MM.1S (cell line): ENCODE results near the gene TM2D1.

Experiments used
- DNase-seq: peaks from one replicate; pipeline ENCODE4 v3.0.0-alpha.2; 2015
- H2AFZ ChIP-seq: fragments of 300-600 bp; sonication (generic); 2 replicates; pipeline ENCODE4 v1.6.0; 2016; ENCODE audit warnings: antibody characterized with exemption, low read length
- H3F3A ChIP-seq: fragments of 300-600 bp; sonication (generic); 2 replicates; pipeline ENCODE4 v1.6.1; 2016; ENCODE audit warnings: mild to moderate bottlenecking, antibody characterized with exemption, low read length, moderate library complexity, mixed read lengths; ENCODE audit not compliant: insufficient read depth
- H3K27ac ChIP-seq: fragments of 300-600 bp; sonication (generic); 2 replicates; pipeline ENCODE4 v1.5.1; 2016; ENCODE audit warnings: mild to moderate bottlenecking, low read length
- H3K27me3 ChIP-seq: fragments of 300-600 bp; sonication (generic); replicated peaks from 2 replicates; pipeline ENCODE4 v1.6.0; 2016; ENCODE audit warnings: low read length; ENCODE audit not compliant: insufficient read depth
- H3K36me3 ChIP-seq: fragments of 300-600 bp; sonication (generic); replicated peaks from 2 replicates; pipeline ENCODE4 v1.6.1; 2016; ENCODE audit warnings: mild to moderate bottlenecking, low read length, mixed read lengths; ENCODE audit not compliant: insufficient read depth
- H3K4me1 ChIP-seq: fragments of 300-600 bp; sonication (generic); 2 replicates; pipeline ENCODE4 v1.6.1; 2016; ENCODE audit warnings: low read length, mixed read lengths
- H3K4me2 ChIP-seq: fragments of 300-600 bp; sonication (generic); 2 replicates; pipeline ENCODE4 v1.6.0; 2016; ENCODE audit warnings: low read depth, low read length
- H3K4me3 ChIP-seq: fragments of 300-600 bp; sonication (generic); 2 replicates; pipeline ENCODE4 v1.5.1; 2016; ENCODE audit warnings: low read length, mixed read lengths
- H3K79me2 ChIP-seq: fragments of 300-600 bp; sonication (generic); 2 replicates; pipeline ENCODE4 v1.6.1; 2016; ENCODE audit warnings: mixed run types, low read length, mixed read lengths
- H3K9ac ChIP-seq: fragments of 300-600 bp; sonication (generic); 2 replicates; pipeline ENCODE4 v1.6.1; 2016; ENCODE audit warnings: low read length, mixed read lengths
- H3K9me2 ChIP-seq: fragments of 300-600 bp; sonication (generic); replicated peaks from 2 replicates; pipeline ENCODE4 v1.6.1; 2016; ENCODE audit warnings: mild to moderate bottlenecking, low read length, mixed read lengths; ENCODE audit not compliant: insufficient read depth
- H3K9me3 ChIP-seq: fragments of 300-600 bp; sonication (generic); replicated peaks from 2 replicates; pipeline ENCODE4 v1.6.1; 2016; ENCODE audit warnings: mild to moderate bottlenecking, low read length, mixed read lengths; ENCODE audit not compliant: insufficient read depth
- H4K20me1 ChIP-seq: fragments of 300-600 bp; sonication (generic); 2 replicates; pipeline ENCODE4 v1.6.1; 2016; ENCODE audit warnings: mild to moderate bottlenecking, low read length, moderate library complexity, mixed read lengths; ENCODE audit not compliant: insufficient read depth
- CTCF ChIP-seq: fragments of 300-600 bp; sonication (generic); IDR thresholded peaks from 2 replicates; pipeline ENCODE4 v1.5.1; 2016; ENCODE audit warnings: antibody characterized with exemption, low read length, mixed read lengths
- EZH2 ChIP-seq: fragments of 300-600 bp; sonication (generic); optimal IDR thresholded peaks from 2 replicates; pipeline ENCODE3; 2017; ENCODE audit warnings: low read depth, mild to moderate bottlenecking, antibody characterized with exemption, low read length, mixed read lengths
- EZH2phosphoT487 ChIP-seq: fragments of 300-600 bp; sonication (generic); IDR thresholded peaks from 2 replicates; pipeline ENCODE4 v1.6.1; 2018; ENCODE audit warnings: antibody characterized with exemption, low read length

The TM2D1 gene

DNA sequence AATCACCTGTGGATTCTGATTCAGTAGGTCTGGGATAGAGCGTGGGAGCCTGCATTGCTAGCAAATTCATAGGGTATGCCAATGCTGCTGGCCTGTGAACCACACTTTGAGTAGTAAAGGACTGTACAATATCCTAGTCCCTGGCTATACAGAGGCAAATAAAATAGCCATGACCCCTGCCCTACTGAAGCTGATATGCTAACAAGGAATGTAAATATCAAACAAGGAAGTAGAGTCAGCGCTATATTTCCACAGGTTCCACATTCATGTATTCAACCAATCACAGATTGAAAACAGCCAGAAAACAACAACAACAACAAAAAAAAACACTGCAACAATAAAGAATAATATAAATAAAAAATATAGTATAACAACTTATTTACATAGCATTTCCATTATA, 77.8 kb downstream of the TM2D1 start:
- no peak for DNase-seq
- Histone ChIP-seq H3K9ac (no peak overlapping the region), H3K27ac (no peak overlapping the region), H3K4me3 (no peak overlapping the region), H3F3A (no peaks in the 10 kb centered on the region), H3K4me1 (no peaks in the 10 kb centered on the region), H3K27me3 (no peaks in the 10 kb centered on the region), H3K79me2 (no peaks in the 10 kb centered on the region), H3K4me2 (no peak overlapping the region), H3K9me3 (no peaks in the 10 kb centered on the region), H4K20me1 (no peaks in the 10 kb centered on the region), H3K36me3 (no peaks in the 10 kb centered on the region), H3K9me2 (no peaks in the 10 kb centered on the region), H2AFZ (no peak overlapping the region)
- TF ChIP-seq EZH2phosphoT487 (no peak), CTCF (no peak), EZH2 (no peak)

DNA sequence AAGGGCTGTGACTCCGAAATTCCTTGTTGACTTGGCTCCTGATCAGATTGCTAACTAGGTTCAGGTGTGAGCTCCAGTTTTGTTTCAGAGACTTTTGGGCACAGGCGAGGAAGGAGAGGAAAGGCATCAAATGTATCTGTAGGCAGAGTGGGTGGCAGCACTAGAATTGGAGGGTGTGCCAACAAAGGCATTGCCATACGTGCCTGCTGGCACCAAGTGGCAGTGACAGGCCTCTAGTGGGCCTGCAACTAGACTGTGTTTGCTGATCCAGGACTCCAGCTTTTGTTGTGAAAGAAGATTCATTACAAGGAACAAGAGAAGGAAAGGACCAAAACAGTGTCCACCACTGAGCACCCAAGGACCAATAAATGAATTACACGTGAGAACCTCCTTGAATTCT, 79.5 kb downstream of the TM2D1 start:
- Histone ChIP-seq H3K9ac (no peak overlapping the region), H2AFZ (no peak overlapping the region), H3K27ac (no peak overlapping the region), H4K20me1 (no peaks in the 10 kb centered on the region), H3K27me3 (no peaks in the 10 kb centered on the region), H3K79me2 (no peaks in the 10 kb centered on the region), H3F3A (no peaks in the 10 kb centered on the region), H3K36me3 (no peaks in the 10 kb centered on the region), H3K9me2 (no peaks in the 10 kb centered on the region), H3K4me3 (no peak overlapping the region), H3K4me1 (no peaks in the 10 kb centered on the region), H3K9me3 (no peaks in the 10 kb centered on the region), H3K4me2 (no peak overlapping the region)
- TF ChIP-seq EZH2 (no peak), EZH2phosphoT487 (no peak), CTCF (no peak)
- DNase-seq, result no peak

DNA sequence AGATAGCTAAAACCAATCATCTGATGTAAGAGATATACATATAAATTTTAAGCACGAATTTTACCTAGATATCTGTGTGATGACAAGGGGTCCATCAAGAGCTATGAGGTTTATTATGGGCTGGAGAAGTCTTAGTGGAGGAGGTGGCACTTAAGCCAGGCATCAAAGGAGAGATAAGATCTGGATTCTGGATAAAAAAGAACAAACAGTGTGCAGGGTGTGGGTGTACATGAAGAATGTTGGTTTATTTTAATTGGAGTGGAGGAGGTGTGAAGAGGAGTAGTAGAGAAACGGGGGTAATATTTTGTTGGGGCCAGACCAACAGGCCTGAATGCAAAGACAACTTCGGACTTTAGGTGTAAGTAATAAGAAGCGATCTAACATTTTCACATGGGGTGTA, 80.6 kb downstream of the TM2D1 start:
- Histone ChIP-seq H3K4me2 (no peak overlapping the region), H3K27me3 (no peaks in the 10 kb centered on the region), H3K4me1 (no peaks in the 10 kb centered on the region), H3K79me2 (no peaks in the 10 kb centered on the region), H3K9ac (no peak overlapping the region), H3K36me3 (no peaks in the 10 kb centered on the region), H3F3A (no peaks in the 10 kb centered on the region), H2AFZ (no peak overlapping the region), H3K9me3 (no peaks in the 10 kb centered on the region), H4K20me1 (no peaks in the 10 kb centered on the region), H3K27ac (no peak overlapping the region), H3K9me2 (no peaks in the 10 kb centered on the region), H3K4me3 (no peak overlapping the region)
- TF ChIP-seq EZH2phosphoT487 (no peak), CTCF (no peak), EZH2 (no peak)
- no peak for DNase-seq
